IPS-18c (cell line): ENCODE results near the gene IDI1.
"Not testable (repeated sequence)": the region's sequence is repeated elsewhere in the genome, so short reads cannot be mapped to it uniquely, and the experiment has no call there.

Experiments used
- H3K4me3 ChIP-seq: 2 replicates; pipeline ENCODE4 v1.7.0; 2013; ENCODE audit warnings: low read depth, mild to moderate bottlenecking, low read length, moderate library complexity; ENCODE audit not compliant: insufficient read depth
- H3K9me3 ChIP-seq: one replicate; pipeline ENCODE4 v1.6.1; 2013; ENCODE audit warnings: mild to moderate bottlenecking, low read length, moderate library complexity; ENCODE audit not compliant: control insufficient read depth, insufficient read depth

IDI1 gene

GRCh38 chr10:1068380-1069361 lies 19.8 kb upstream of the IDI1 start:
- H3K9me3 ChIP-seq, result no peaks in the 10 kb centered on the region
- H3K4me3 ChIP-seq, result no peak overlapping the region

GRCh38 chr10:1066734-1067133 lies 17.8 kb upstream of the IDI1 start:
- not testable (repeated sequence) for H3K9me3 ChIP-seq, H3K4me3 ChIP-seq

GRCh38 chr10:1064964-1065247 lies 16.0 kb upstream of the IDI1 start:
- H3K9me3 ChIP-seq, result no peaks in the 10 kb centered on the region
- no peak overlapping the region for H3K4me3 ChIP-seq

GRCh38 chr10:1063232-1063865 lies 14.4 kb upstream of the IDI1 start:
- H3K4me3 ChIP-seq, result no peak overlapping the region; the same call in 1 of the 2 replicates

DNA sequence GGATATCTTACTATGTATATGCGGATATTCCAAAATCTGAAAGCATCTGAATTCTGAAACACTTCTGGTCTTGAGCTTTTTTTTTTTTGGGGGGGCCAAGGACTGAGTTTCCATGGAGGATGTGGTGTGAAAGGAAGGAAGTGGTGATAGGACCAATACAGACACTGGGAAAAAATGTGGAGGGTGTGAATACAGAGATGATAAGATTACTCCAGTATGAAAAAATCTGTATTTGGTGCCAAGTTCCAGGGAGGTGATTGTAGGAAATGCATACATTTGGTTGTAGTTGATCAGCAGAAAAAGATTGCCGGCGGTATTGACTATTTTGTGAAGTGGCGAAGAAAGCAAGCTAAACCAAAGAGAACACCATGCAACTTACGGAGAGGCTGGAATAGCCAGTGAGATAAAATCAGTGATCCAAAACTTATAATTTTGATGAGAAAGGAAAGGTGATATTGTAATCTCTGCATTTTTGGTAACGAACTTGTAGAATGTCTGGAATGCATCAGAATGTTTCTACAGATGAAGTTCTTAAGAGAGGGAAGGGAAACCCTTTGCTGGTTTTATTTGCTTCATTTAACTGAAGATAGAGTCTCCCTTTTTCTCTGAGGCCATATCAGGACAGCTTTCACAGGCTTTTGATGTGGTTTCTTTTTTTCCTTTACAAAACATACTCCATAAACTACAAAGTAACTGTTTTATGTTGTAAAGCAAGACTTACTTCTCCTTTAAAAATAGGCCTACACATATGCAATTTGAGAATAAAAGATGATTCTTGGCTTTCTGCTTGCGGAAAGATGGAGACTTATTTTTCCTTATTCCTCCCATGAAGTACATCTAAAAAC lies 13.2 kb upstream of the IDI1 start:
- no peaks in the 10 kb centered on the region for H3K9me3 ChIP-seq
- H3K4me3 ChIP-seq, result no peak overlapping the region

More at GRCh38 chr10:1063232-1063865, 14.4 kb upstream of the IDI1 start:
- H3K9me3 ChIP-seq, result no peaks in the 10 kb centered on the region

DNA sequence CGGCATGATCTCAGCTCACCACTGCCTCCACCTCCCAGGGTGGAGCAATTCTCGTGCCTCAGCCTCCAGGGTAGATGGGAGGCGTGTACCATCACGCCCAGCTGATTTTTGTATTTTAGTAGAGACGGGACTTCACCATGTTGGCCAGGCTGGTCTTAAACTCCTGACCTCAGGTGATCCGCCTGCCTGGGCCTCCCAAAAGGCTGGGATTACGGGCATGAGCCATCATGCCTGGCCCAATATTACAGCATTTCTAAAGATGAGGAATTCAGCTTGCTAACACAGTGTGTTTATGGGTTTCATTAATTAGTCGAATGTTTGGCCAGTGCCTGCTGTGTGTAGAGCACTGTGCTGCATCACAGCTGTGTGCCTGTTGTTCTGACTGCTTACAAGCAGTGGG lies 11.0 kb upstream of the IDI1 start:
- Histone ChIP-seq H3K4me3 (no peak overlapping the region), H3K9me3 (no peaks in the 10 kb centered on the region)

- Histone ChIP-seq H3K9me3 (no peaks in the 10 kb centered on the region), H3K4me3 (no peak overlapping the region)
Observed at GRCh38 chr10:1058017-1058416, 9.1 kb upstream of the IDI1 start.

GRCh38 chr10:1057106-1057657 lies 8.3 kb upstream of the IDI1 start:
- peak overlapping the region; percentile 97 for H3K4me3 ChIP-seq
- no peaks in the 10 kb centered on the region for H3K9me3 ChIP-seq

DNA sequence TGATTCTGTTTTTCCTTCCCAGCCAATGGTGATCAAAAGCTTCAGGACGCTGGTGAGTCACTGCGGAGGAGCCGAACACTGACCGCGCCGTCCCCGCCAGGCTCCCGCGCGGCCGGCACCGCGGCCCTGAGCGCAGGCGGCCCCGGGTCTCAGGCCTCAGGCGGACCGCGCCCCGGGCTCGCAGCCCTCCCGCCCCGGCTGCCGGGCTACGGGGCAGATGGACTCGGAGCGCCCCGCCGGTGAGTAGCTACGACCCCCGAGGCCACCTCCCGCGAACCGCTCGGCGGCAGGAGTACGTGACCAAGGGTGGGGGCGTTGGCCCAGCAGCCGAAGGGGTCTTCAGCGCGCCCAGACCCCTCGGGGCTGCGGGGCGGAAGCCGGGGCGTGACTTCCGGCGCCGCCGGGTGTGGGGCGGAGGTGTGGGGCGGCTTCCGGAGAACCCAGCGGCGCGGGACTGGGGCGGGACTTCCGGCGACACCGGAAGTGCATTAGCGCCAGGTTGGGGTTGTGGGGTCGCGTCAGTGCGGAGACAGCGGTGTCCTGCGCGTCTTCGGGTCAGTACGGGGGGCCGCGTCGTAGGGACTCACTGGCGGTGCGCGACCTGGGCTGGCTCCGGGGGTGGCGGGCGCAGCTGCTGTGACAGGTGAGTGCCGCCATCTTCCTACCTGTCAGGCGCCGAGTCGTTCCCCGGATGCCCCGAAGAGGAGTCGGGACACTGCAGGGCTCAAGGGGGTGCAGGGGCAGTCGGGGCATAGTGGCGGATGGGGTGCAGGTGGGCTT lies 7.6 kb upstream of the IDI1 start, which contains the start of gene WDR37:
TSS of gene WDR37 (plus strand) at position 60 of the 780 bp plus-strand sequence. CDS start 15,771 bp downstream, outside the sequence.
- H3K4me3 ChIP-seq, result peak within 1 kb of the TSS; percentile 97
- H3K9me3 ChIP-seq, result no peaks in the 10 kb centered on the region

DNA sequence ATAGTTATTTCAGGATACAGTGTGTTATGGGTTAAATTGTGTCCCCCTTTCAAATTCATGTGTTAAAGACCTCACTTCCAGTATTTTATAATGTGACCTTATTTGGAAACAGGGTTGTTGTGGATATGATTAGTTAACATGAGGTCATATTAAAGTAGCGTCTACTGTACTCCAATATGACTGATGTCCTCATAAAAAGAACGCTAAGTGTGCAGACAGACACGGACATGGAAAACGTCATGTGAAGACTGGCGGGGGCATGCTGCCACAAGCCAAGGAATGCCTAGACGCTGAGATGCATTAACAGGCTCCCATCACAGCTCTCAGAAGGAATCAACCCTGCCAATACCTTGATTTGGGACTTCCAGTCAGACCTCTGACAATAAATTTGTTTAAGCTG lies 5.8 kb upstream of the IDI1 start:
- Histone ChIP-seq H3K4me3 (no peak overlapping the region), H3K9me3 (no peaks in the 10 kb centered on the region)

DNA sequence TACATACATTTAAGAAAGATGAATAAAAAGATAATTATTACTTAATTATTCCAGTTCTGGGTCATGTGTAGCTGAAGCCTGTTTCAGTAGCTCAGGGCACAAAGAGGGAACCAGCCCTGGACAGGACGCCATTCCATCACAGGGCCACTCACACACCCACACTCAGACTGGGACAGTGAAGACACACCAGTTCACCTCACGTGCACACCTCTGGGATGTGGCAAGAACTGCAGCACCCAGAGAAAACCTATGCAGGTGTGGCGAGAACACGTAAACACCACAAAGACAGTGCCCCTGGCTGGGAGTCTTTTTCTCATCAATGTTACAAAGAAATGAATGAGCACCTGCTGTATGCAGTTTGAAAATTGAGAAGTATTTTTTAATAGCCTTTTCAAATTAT lies 1.6 kb upstream of the IDI1 start:
- Histone ChIP-seq H3K4me3 (no peak overlapping the region), H3K9me3 (no peaks in the 10 kb centered on the region)

DNA sequence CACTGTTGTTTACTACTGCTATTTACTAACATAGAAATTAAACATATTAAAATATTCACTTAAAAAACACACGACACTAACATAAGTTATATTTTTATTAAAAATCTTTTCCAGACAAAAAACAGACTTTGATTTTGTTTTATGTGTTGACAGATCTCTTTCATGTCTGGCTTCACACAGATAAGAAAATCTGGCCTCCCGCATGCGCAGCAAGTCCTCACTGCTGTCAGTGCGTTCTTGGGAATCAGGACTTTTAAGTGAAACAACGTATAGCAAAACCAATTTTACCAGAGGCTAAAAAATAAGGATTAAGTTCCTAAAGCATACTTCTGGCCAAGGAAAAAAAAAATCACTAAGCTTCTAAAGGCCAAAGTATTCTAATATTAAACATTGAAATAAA lies 1.2 kb upstream of the IDI1 start:
- Histone ChIP-seq H3K9me3 (no peaks in the 10 kb centered on the region), H3K4me3 (peak overlapping the region; percentile 95)

DNA sequence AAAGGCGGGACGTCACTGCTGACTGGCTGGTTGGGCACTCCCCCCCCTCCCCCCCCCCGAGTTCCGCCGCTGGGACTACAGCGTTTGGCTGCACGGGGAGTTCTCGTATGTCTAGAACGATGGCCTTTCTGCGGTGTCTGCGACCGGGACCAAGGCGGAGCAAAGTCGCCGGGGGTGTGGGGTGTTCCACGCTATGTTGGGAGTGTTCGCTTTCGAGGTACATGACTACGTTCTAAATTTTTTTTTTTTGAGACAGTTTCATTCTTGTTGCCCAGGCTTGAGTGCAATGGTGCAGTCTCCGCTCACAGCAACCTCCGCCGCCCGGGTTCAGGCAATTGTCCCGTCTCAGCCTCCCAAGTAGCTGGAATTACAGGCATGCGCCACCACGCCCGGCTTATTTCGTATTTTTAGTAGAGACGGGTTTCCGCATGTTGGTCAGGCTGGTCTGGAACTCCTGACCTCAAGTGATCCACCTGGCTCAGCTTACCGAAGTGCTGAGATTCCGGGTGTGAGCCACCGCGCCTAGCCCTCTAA lies 573 bp upstream of the IDI1 start:
- Histone ChIP-seq H3K9me3 (no peaks in the 10 kb centered on the region), H3K4me3 (peak overlapping the region; percentile 95)

- Histone ChIP-seq H3K9me3 (no peaks in the 10 kb centered on the region), H3K4me3 (peak overlapping the region; percentile 95)
Observed at GRCh38 chr10:1048349-1048731, 579 bp downstream of the IDI1 start.

DNA sequence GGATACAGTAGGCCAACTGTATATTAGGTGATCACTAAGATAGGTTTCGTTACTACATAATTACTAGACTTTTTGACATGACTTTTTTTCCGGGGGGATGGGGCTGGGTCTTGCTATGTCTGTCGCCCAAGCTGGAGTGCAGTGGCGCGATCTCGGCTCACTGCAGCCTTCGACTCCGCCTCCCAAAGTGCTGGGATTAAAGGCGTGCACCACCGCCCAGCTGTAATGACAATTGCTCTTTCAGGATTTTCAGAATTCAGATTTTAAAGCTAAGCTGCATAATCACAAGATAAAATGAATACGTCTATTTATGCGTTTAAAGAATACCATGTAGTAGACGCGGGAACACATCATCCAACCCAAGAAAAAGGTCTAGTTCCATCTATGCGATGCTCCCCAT lies 982 bp downstream of the IDI1 start:
- Histone ChIP-seq H3K4me3 (peak overlapping the region; percentile 95), H3K9me3 (no peaks in the 10 kb centered on the region)

- Histone ChIP-seq H3K4me3 (no peak overlapping the region), H3K9me3 (no peaks in the 10 kb centered on the region)
Observed at GRCh38 chr10:1045415-1045814, 3.5 kb downstream of the IDI1 start.
